Raji (cell line): ENCODE measurements around the gene RGS18.

Source experiments
- POLR2A ChIP-seq: IDR thresholded peaks from 2 replicates; pipeline ENCODE4 v1.6.1; 2011; ENCODE audit warnings: low read depth, low read length, control low read depth; ENCODE audit not compliant: insufficient read depth

Gene RGS18

GRCh38 chr1:192159014-192159413 is 752 bp downstream of the RGS18 start:
- no peak for TF ChIP-seq POLR2A

DNA sequence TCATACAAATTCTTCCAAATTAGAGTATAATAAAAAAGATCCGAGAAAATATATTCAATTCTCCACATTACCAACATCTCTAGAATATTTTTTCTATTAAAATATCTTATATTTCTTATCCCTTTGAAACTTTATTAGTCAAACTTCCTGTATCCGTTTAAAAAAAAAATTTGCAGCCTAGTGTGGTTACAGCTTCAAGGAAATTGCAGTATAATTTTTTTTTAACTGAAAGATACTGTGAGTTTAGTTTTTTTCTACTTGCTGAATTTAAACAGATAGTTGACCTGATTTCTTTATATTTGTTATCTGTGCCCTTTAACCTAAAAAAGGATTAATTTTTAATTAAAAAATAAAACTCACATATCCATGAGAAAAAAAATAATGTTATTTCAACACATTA is 1.5 kb downstream of the RGS18 start:
- TF ChIP-seq POLR2A = no peak

- TF ChIP-seq POLR2A = no peak
Measured at GRCh38 chr1:192160196-192160595, 1.9 kb downstream of the RGS18 start.

- TF ChIP-seq POLR2A = no peak
Measured at GRCh38 chr1:192161976-192162375, 3.7 kb downstream of the RGS18 start.

- no peak for TF ChIP-seq POLR2A
Measured at GRCh38 chr1:192162376-192162775, 4.1 kb downstream of the RGS18 start.

DNA sequence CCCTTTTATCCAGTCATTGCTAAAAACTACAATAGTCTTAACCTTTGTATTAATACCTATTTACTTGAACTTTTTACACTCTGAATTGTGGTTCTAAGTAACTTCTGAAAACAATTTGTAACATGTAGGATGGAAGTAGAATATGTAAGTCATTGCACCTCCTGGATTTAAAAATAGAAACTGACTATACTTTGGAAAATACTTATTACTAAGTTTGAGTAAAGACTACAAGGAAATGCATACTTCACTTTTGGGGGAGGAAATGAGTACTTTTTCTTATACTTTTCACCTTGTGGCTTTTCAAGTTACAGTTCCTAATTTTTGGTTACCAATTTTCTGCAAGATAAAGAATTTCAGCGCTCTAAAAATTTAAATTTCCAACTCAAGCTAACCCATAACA is 8.7 kb downstream of the RGS18 start:
- TF ChIP-seq POLR2A = no peak

GRCh38 chr1:192167911-192168700 is 9.8 kb downstream of the RGS18 start:
- no peak for TF ChIP-seq POLR2A

DNA sequence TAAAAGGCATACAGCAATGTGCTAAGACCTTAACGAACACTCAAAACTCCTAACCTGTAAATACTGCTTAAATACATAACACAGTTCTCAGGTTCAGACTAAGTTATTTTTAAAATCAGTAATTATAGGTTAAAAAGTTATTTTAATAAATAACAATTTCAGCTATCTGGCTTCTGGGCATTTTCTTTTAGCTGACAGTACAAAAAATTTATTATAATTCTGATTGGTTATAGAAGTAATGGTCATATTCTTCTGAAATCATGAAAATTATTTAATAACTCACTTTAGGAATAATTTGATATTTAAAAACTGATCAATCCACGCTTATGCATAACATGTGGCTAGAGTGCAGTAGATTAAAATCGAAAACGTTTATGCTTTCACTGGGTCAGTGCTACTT is 10.7 kb downstream of the RGS18 start:
- no peak for TF ChIP-seq POLR2A

GRCh38 chr1:192170196-192170984 is 12.1 kb downstream of the RGS18 start:
- no peak for TF ChIP-seq POLR2A

DNA sequence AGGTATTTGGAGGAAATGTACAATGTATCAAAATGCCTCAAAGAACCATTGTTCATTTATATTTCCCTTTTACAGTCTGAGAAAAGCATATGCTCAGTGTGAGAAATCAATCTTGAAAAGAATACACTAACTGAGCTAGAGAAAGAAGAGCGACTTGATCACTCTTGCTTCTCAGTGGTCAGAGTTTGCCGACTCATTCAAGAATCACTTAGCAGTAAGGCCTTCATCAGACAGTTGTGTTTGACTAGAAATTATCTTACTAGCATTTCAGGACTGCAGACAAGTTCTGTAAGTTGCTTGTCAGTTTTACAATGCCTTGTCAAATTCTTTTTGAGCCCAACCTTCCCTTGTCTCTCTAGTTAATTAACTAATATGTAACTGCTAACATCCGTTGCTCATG is 12.9 kb downstream of the RGS18 start:
- TF ChIP-seq POLR2A = no peak

- TF ChIP-seq POLR2A = no peak
Measured at GRCh38 chr1:192175971-192176370, 17.7 kb downstream of the RGS18 start.

GRCh38 chr1:192183788-192184187 is 25.5 kb downstream of the RGS18 start:
- no peak for TF ChIP-seq POLR2A

GRCh38 chr1:192186197-192186596 is 27.9 kb downstream of the RGS18 start:
- no peak for TF ChIP-seq POLR2A

GRCh38 chr1:192190066-192190465 is 31.8 kb downstream of the RGS18 start:
- no peak for TF ChIP-seq POLR2A

- TF ChIP-seq POLR2A = no peak
Measured at GRCh38 chr1:192201303-192201702, 43.0 kb downstream of the RGS18 start.

GRCh38 chr1:192224396-192224795 is 66.1 kb downstream of the RGS18 start:
- no peak for TF ChIP-seq POLR2A
